Stomach (tissue), 9 donors: ENCODE results near the gene TMEM59L. TPM values are rescaled to one million over a fixed set of nuclear protein-coding genes. Genes with fewer than 3 reads are reported as not detected.

Source experiments
- DNase-seq, 2 donors: peaks; one replicate each; pipeline versions ENCODE4 v3.0.0 to v3.0.0-alpha.2; 2013 to 2019
- H3K27ac ChIP-seq, 5 donors: fragments of 200-600 bp in 4 of 5; sonication (generic) in 4 of 5; one replicate each; pipeline ENCODE4 v1.5.1; 2013 to 2019; ENCODE audit warnings: mild to moderate bottlenecking in 1 of 5, moderate library complexity in 1 of 5
- H3K27me3 ChIP-seq, 3 donors: fragments of 200-600 bp; sonication (generic); one replicate each; pipeline ENCODE4 v1.5.1; 2017 to 2019; ENCODE audit warnings: mixed run types in 1 of 3
- H3K36me3 ChIP-seq, 4 donors: fragments of 200-600 bp; sonication (generic); 1 replicate in 3 of 4; 2 replicates in 1 of 4; pipeline ENCODE4 v1.5.1; 2016 to 2019
- H3K4me1 ChIP-seq, 4 donors: fragments of 200-600 bp; sonication (generic); one replicate each; pipeline ENCODE4 v1.5.1; 2016 to 2019
- H3K4me3 ChIP-seq, 4 donors: fragments of 200-600 bp; sonication (generic) in 3 of 4; one replicate each; pipeline ENCODE4 v1.5.1; 2016 to 2019; ENCODE audit warnings: mild to moderate bottlenecking in 1 of 4
- H3K9me3 ChIP-seq, 4 donors: fragments of 200-600 bp; sonication (generic); one replicate each; pipeline ENCODE4 v1.5.1; 2016 to 2019
- EP300 ChIP-seq: sonication (generic); formaldehyde crosslinking; IDR thresholded peaks from one replicate; pipeline ENCODE4 v1.6.1; 2017; ENCODE audit warnings: antibody characterized with exemption
- POLR2A ChIP-seq, 4 donors: fragments of 450-650 bp; IDR thresholded peaks; one replicate each; pipeline ENCODE4 v1.6.1; 2016; ENCODE audit warnings: antibody characterized with exemption in 4 of 4, control low read depth in 2 of 4, mild to moderate bottlenecking in 1 of 4, moderate library complexity in 1 of 4
- POLR2AphosphoS5 ChIP-seq, 3 donors: sonication (generic); formaldehyde crosslinking; IDR thresholded peaks; one replicate each; pipeline ENCODE4 v1.6.1; 2016; ENCODE audit warnings: antibody characterized with exemption in 3 of 3
- WGBS, 5 donors: extraction: QIAGEN DNeasy Blood & Tissue Kit in 3 of 5; methylation state at CpG; one replicate each; pipeline versions ENCODE4 v1.1.5 to v1.1.7; 2013 to 2018; 5-methylcytosine and 5-hydroxymethylcytosine counted together
- intact Hi-C: fragments of 100-400 bp; cut with DNase I; formaldehyde crosslinking; loops from one replicate; pipeline ENCODE4 v1.15.1; 2023; ENCODE audit warnings: low total_unique reads
- polyA plus RNA-seq, 3 donors: library from polyadenylated mRNA; stranded (reverse); fragments of 200-250 nt; gene quantifications; one replicate each; pipeline ENCODE4 v1.2.3, GENCODE V29; 2013
- total RNA-seq, 5 donors: library from RNA; depleted of rRNA; stranded (reverse); fragments of >200 nt; gene quantifications; one replicate each; pipeline versions ENCODE4 v1.1.0 to v1.2.3, GENCODE V29; 2014 to 2016
- TF ChIP-seq, protein P1 (sequence below), 7 experiments: fragments of 450-650 bp in 4 of 7; fragments of 200-600 bp in 3 of 7; sonication (generic) in 3 of 7; IDR thresholded peaks; one replicate each; pipeline ENCODE4 v1.5.1; 2016 to 2019; ENCODE audit warnings: antibody characterized with exemption in 7 of 7, control low read depth in 2 of 7, mild to moderate bottlenecking in 1 of 7
- donor health status: healthy with polysubstance abuse.
- donor health status: Bipolar disorder and iron deficiency.
- donor health status: healthy.

TMEM59L gene
- total and polyA plus RNA-seq, 8 donors: 0.25 to 4.7 (median 2.8) TPM; not detected in 4

DNA sequence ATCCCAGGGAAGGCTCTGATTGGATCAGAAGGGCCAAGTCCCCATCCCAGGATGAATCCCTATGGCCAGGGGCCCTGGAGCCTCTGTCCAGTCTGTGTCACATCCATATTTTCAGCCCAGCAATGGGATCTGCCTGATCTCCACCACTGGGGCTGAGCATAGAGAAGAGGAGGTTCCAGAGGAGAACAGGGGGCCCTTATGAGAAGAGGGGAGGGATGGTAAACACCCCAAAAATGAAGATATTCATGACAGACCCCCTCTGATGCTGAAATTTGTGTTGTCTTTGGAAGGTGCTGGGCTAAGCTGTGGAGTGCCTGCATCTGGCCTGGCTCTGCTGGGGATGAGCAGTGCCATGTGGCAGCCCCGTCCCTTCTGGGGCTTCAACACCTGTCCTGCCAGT, 38.6 kb downstream of the TMEM59L start:
- no peaks in the 10 kb centered on the region for H3K9me3 ChIP-seq
- peaks cover 24 to 54% (median 36%) of the 10 kb centered on the region in 4 donors for H3K4me1 ChIP-seq
- WGBS, 5 donors: 88 to 100% (median 94%) methylated on average over 1 of the region's 1 CpG
- no peak for DNase-seq
- no peak for TF ChIP-seq POLR2A (IDR thresholded peaks at IDR 0.05)
- TF ChIP-seq, protein P1, sequence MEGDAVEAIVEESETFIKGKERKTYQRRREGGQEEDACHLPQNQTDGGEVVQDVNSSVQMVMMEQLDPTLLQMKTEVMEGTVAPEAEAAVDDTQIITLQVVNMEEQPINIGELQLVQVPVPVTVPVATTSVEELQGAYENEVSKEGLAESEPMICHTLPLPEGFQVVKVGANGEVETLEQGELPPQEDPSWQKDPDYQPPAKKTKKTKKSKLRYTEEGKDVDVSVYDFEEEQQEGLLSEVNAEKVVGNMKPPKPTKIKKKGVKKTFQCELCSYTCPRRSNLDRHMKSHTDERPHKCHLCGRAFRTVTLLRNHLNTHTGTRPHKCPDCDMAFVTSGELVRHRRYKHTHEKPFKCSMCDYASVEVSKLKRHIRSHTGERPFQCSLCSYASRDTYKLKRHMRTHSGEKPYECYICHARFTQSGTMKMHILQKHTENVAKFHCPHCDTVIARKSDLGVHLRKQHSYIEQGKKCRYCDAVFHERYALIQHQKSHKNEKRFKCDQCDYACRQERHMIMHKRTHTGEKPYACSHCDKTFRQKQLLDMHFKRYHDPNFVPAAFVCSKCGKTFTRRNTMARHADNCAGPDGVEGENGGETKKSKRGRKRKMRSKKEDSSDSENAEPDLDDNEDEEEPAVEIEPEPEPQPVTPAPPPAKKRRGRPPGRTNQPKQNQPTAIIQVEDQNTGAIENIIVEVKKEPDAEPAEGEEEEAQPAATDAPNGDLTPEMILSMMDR (IDR thresholded peaks at IDR 0.05): no peak
- TF ChIP-seq POLR2AphosphoS5 (IDR thresholded peaks at IDR 0.05): no peak
- TF ChIP-seq EP300: no peak
- no peaks in the 10 kb centered on the region for H3K36me3 ChIP-seq
- intact Hi-C loops: no loop called here
- no peaks in the 10 kb centered on the region for H3K27me3 ChIP-seq
- peak overlapping the region in 4 of 5 donors; percentile 77 to 89 (median 81) for H3K27ac ChIP-seq
- no peak overlapping the region for H3K4me3 ChIP-seq

DNA sequence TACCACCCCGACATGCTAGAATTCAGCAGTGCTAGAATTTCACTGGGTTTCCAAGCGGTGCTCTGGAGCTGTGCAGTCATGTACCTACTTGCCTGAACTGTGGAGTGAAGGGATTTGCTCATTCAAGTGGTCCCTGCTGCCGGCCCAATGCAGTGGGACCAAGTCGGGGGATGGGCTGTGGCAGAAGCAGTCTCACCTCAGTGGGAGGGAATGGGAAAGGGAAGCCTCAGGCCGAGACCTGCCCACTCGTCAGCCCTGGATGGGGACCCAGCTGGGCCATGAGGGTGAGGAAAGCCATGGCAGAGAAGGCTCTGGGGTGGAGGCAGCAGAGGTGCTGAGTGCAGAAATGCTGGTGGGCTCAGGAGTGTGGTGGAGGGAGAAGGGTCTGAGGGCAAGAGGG, 39.1 kb downstream of the TMEM59L start:
- peak overlapping the region in 4 of 5 donors; percentile 77 to 89 (median 81) for H3K27ac ChIP-seq
- TF ChIP-seq POLR2A (IDR thresholded peaks at IDR 0.05) (no peak), EP300 (no peak)
- intact Hi-C loops: no loop called here
- H3K4me1 ChIP-seq: peaks cover 24 to 54% (median 37%) of the 10 kb centered on the region in 4 donors
- H3K27me3 ChIP-seq: no peaks in the 10 kb centered on the region
- H3K4me3 ChIP-seq: no peak overlapping the region
- 79 to 91% (median 86%) methylated on average over 6 of the region's 6 CpGs for WGBS, 5 donors
- H3K9me3 ChIP-seq: no peaks in the 10 kb centered on the region
- DNase-seq: no peak
- H3K36me3 ChIP-seq: no peaks in the 10 kb centered on the region

DNA sequence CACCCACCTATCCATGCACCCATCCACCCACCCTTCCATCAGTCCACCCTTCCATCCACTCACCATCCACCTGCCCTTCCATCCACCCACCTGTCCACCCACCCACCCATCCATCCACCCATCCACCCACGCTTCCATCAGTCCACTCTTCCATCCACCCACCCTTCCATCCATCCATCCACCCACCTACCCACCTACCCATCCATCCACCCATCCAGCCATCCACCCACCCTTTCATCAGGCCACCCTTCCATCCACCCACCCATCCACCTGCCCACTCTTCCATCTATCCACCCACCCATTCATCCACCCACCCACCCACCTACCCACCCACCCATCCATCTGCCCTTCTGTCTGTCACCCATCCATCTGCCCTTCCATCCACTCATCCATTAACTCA, 41.2 kb downstream of the TMEM59L start:
- H3K27ac ChIP-seq: no peak overlapping the region
- TF ChIP-seq POLR2AphosphoS5 (IDR thresholded peaks at IDR 0.05): no peak
- TF ChIP-seq, protein P1 (IDR thresholded peaks at IDR 0.05): no peak
- peaks cover 25 to 57% (median 41%) of the 10 kb centered on the region in 4 donors for H3K4me1 ChIP-seq
- no peaks in the 10 kb centered on the region for H3K36me3 ChIP-seq
- 96 to 100% (median 100%) methylated on average over 1 of the region's 1 CpG for WGBS, 5 donors
- no peaks in the 10 kb centered on the region for H3K9me3 ChIP-seq
- no peak for DNase-seq
- no peak overlapping the region for H3K4me3 ChIP-seq
- H3K27me3 ChIP-seq: no peaks in the 10 kb centered on the region
- intact Hi-C loops: no loop called here

DNA sequence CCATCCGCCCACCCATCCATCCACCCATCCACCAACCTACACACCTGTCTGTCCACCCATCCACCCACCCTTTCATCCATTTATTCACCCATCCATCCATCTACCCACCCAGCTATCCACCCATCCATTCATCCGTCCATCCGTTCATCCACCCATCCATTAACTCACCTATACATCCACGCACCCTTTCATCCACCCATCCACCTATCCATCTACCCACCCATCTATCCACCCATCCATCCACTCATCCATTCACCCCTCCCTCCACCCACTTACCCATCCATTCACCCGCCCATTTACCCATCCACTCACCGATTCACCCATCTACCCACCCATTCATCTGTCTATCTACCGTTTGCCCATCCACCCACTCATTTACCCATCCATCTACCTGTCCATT, 41.8 kb downstream of the TMEM59L start:
- 95 to 98% (median 96%) methylated on average over 7 of the region's 7 CpGs for WGBS, 5 donors
- no peaks in the 10 kb centered on the region for H3K9me3 ChIP-seq
- TF ChIP-seq, protein P1 (IDR thresholded peaks at IDR 0.05): no peak
- TF ChIP-seq EP300: no peak
- TF ChIP-seq POLR2AphosphoS5 (IDR thresholded peaks at IDR 0.05): no peak
- TF ChIP-seq POLR2A (IDR thresholded peaks at IDR 0.05): no peak
- no peak overlapping the region for H3K27ac ChIP-seq
- H3K4me1 ChIP-seq: peaks cover 21 to 57% (median 38%) of the 10 kb centered on the region in 4 donors
- H3K36me3 ChIP-seq: no peaks in the 10 kb centered on the region
- H3K4me3 ChIP-seq: no peak overlapping the region
- intact Hi-C loops: no loop called here
- no peak for DNase-seq
- no peaks in the 10 kb centered on the region for H3K27me3 ChIP-seq

DNA sequence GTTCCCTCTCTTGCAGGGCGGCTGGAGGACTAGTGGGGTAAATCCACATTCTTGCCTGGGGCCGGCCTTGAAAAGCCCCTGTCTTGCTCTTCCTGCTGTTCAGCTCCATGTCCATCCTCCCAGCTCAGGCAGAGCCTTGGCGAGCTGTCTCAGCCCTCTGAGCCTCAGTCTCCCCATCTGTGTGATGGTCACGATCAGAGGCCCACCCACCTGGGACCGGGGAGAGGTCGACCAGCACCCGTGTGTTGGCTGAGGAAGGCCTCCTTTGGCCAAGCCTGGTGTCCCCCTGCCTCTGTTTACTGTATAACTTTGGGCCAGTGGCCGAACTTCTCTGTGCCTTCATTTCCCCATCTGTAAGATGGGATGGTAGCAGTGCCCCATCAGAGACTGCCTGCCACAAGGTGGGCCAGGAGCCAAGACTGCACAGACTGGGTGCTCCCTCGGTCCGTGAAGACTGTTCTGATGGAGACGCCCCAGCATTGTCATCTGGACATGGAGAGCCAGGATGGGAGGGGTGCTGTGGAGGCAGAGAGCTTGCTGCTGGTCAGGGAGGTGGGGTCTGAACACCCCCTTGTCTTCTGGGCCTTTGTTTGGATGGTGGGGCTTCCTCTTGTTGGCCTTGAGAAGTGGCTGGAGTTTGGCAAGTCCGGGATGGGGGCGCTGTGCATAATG, 42.6 kb downstream of the TMEM59L start:
- no peak overlapping the region for H3K27ac ChIP-seq
- 92 to 97% (median 96%) methylated on average over 10 to 13 of the region's 13 CpGs for WGBS, 5 donors
- TF ChIP-seq EP300: no peak
- TF ChIP-seq, protein P1 (IDR thresholded peaks at IDR 0.05): no peak
- H3K36me3 ChIP-seq: no peaks in the 10 kb centered on the region
- no peaks in the 10 kb centered on the region for H3K27me3 ChIP-seq
- H3K4me3 ChIP-seq: no peak overlapping the region
- H3K9me3 ChIP-seq: no peaks in the 10 kb centered on the region
- peaks cover 13 to 57% (median 40%) of the 10 kb centered on the region in 4 donors for H3K4me1 ChIP-seq
- DNase-seq: no peak
- intact Hi-C loops: no loop called here
